ENCODE results near the gene FNIP2. TPM values are rescaled to one million over a fixed set of nuclear protein-coding genes. Genes with fewer than 3 reads are reported as not detected.
"Not testable (repeated sequence)": the region's sequence is repeated elsewhere in the genome, so short reads cannot be mapped to it uniquely, and the experiment has no call there.

FNIP2 gene
- total RNA-seq, 1 donor from 2014 or later = 36.5 TPM

DNA sequence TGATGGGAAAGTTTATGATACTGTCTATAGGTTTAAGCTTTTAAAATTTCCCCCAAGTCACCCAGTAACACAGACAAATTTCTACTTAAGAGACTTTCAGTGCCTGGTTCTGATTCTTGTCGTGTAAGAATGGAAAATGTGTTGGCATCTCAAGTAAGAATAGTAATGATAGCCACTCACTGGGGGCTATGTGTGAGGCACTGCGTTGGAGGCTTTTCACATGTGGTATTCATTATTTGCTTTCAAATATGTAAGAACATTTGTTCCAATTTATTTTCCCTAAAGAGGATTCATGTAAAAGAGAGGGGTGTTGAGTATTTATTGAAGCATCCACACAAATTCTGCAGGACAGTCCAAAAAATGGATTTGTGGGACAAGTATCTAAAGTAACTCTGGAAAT lies 143.6 kb downstream of the FNIP2 start:
- Mint-ChIP-seq H3K9me3 (no peaks in the 10 kb centered on the region), H3K27me3 (no peaks in the 10 kb centered on the region), H3K4me1 (ENCODE audit: unreplicated experiment) (peaks cover 24% of the 10 kb centered on the region), H3K4me3 (no peak overlapping the region), H3K27ac (no peak overlapping the region), H3K36me3 (no peaks in the 10 kb centered on the region)
- no peak for DNase-seq (ENCODE audit: extremely low spot score, unreplicated experiment)
- TF ChIP-seq, protein P1, sequence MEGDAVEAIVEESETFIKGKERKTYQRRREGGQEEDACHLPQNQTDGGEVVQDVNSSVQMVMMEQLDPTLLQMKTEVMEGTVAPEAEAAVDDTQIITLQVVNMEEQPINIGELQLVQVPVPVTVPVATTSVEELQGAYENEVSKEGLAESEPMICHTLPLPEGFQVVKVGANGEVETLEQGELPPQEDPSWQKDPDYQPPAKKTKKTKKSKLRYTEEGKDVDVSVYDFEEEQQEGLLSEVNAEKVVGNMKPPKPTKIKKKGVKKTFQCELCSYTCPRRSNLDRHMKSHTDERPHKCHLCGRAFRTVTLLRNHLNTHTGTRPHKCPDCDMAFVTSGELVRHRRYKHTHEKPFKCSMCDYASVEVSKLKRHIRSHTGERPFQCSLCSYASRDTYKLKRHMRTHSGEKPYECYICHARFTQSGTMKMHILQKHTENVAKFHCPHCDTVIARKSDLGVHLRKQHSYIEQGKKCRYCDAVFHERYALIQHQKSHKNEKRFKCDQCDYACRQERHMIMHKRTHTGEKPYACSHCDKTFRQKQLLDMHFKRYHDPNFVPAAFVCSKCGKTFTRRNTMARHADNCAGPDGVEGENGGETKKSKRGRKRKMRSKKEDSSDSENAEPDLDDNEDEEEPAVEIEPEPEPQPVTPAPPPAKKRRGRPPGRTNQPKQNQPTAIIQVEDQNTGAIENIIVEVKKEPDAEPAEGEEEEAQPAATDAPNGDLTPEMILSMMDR (conservative IDR thresholded peaks at IDR 0.05) = no peak

DNA sequence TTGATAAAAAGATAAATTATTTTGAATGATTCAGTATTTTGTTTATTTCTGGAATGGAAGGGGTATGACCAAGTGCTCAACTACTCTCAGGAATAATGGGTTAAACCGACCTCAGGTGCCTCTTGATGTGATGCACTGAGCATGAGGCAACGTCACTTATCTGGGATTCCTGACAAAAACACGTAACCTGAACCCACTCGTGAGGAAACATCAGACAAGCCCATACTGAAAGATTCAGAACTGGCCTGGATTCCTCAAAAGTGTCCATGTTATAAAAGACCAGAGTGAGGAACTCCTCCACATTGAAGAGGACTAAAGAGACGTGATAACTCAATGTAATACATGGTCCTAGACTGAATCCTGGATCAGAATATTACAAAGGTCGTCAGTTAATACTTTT lies 144.0 kb downstream of the FNIP2 start:
- Mint-ChIP-seq H3K27ac (no peak overlapping the region), H3K36me3 (no peaks in the 10 kb centered on the region), H3K4me1 (ENCODE audit: unreplicated experiment) (peaks cover 24% of the 10 kb centered on the region), H3K4me3 (no peak overlapping the region), H3K27me3 (no peaks in the 10 kb centered on the region), H3K9me3 (no peaks in the 10 kb centered on the region)
- no peak for DNase-seq (ENCODE audit: extremely low spot score, unreplicated experiment)
- TF ChIP-seq, protein P1 (conservative IDR thresholded peaks at IDR 0.05) = no peak

DNA sequence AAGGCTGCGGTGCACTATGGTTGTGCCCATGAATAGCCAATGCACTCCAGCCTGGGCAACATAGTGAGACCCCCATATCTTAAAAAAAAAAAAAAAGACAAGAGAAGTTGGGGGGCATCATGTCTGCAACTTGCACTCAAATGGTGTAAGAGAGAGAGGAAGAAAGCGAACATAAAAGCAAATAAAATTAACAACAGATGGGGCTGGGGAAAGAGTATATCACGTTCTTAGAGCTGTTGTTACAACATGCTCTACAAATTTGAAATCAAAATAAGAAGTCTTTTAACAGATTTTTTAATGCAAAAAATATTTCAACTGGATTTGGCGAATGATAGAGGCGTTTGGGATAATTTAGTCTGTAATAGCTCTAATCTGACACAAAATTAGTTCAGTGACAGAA lies 144.9 kb downstream of the FNIP2 start:
- Mint-ChIP-seq H3K27ac (no peak overlapping the region), H3K4me3 (no peak overlapping the region), H3K4me1 (ENCODE audit: unreplicated experiment) (peaks cover 24% of the 10 kb centered on the region), H3K36me3 (no peaks in the 10 kb centered on the region), H3K9me3 (no peaks in the 10 kb centered on the region), H3K27me3 (no peaks in the 10 kb centered on the region)
- DNase-seq (ENCODE audit: extremely low spot score, unreplicated experiment) = no peak
- TF ChIP-seq, protein P1 (conservative IDR thresholded peaks at IDR 0.05) = no peak

DNA sequence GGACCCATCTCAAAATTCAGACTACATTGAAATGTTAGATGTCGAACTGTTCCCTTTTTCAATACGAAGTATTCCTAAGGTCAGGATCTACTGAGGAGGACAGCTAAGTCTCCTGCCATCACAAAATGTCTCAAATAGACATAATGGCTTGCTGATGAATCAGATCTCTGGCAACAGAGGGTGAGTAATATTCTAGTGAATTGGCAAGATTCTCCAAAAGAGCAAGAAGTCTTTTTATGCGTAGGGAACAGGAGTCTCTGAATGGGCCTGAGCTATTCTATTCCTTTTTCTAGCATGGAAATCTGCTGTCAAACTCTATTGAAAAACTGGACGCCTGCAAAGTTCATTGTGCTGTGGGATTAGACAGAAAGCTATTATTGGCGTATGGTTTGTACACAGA lies 145.4 kb downstream of the FNIP2 start:
- TF ChIP-seq, protein P1 (conservative IDR thresholded peaks at IDR 0.05) = no peak
- no peak for DNase-seq (ENCODE audit: extremely low spot score, unreplicated experiment)
- H3K9me3 Mint-ChIP-seq = no peaks in the 10 kb centered on the region

DNA sequence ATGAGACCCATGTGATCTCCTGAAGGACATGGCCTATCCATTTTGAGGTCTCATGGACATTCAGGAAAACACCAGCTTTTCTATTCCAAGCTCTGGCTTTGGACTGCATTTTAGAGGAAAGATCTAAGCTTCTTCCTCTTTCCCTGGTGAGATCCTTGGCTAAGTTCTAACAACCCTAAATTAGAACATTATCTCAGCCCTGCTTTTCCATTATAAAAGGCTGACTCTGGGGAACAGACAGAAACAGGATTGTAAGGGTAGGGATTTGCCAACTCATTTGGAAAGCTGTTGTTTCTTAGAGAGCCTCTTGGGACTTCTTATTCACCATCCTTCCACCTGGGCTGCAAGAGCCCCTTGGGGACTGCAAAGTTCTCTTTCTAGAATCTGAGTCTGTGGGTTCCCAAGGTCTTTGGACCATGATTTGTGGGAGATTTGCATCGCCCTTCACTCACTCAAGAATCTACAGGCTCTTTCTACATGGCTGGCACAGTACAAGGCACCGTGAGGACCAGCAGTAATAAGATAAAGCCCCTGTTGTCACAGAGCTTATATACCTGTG lies 146.9 kb downstream of the FNIP2 start:
- Mint-ChIP-seq H3K4me1 (ENCODE audit: unreplicated experiment) (peaks cover 24% of the 10 kb centered on the region), H3K4me3 (no peak overlapping the region), H3K9me3 (peaks cover 7% of the 10 kb centered on the region), H3K27ac (no peak overlapping the region), H3K27me3 (no peaks in the 10 kb centered on the region), H3K36me3 (no peaks in the 10 kb centered on the region)
- TF ChIP-seq, protein P1 (conservative IDR thresholded peaks at IDR 0.05) = no peak
- no peak for DNase-seq (ENCODE audit: extremely low spot score, unreplicated experiment)

More for the DNA sequence above, 145.4 kb downstream of the FNIP2 start:
- no peak overlapping the region for H3K27ac Mint-ChIP-seq
- H3K36me3 Mint-ChIP-seq = no peaks in the 10 kb centered on the region
- H3K27me3 Mint-ChIP-seq = no peaks in the 10 kb centered on the region
- peaks cover 24% of the 10 kb centered on the region for H3K4me1 Mint-ChIP-seq (ENCODE audit: unreplicated experiment)
- H3K4me3 Mint-ChIP-seq = no peak overlapping the region

DNA sequence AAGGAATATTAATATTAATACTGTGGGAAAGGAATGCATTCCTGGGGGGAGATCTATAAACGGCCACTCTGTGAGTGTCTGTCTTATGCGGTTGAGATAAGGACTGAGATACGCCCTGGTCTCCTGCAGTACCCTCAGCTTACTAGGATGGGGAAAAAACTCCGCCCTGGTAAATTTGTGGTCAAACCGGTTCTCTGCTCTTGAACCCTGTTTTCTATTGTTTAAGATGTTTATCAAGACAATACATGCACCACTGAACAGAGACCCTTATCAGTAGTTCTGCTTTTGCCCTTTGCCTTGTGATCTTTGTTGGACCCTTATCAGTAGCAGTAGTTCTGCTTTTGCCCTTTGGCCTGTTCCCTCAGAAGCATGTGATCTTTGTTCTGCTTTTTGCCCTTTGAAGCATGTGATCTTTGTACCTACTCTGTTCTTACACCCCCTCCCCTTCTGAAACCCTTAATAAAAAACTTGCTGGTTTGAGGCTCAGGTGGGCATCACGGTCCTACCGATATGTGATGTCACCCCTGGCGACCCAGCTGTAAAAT lies 151.7 kb downstream of the FNIP2 start:
- not testable (repeated sequence) for H3K36me3 Mint-ChIP-seq; H3K27ac Mint-ChIP-seq; H3K4me3 Mint-ChIP-seq; H3K27me3 Mint-ChIP-seq; H3K4me1 Mint-ChIP-seq (ENCODE audit: unreplicated experiment); DNase-seq (ENCODE audit: extremely low spot score, unreplicated experiment)
- peaks cover 11% of the 10 kb centered on the region for H3K9me3 Mint-ChIP-seq

DNA sequence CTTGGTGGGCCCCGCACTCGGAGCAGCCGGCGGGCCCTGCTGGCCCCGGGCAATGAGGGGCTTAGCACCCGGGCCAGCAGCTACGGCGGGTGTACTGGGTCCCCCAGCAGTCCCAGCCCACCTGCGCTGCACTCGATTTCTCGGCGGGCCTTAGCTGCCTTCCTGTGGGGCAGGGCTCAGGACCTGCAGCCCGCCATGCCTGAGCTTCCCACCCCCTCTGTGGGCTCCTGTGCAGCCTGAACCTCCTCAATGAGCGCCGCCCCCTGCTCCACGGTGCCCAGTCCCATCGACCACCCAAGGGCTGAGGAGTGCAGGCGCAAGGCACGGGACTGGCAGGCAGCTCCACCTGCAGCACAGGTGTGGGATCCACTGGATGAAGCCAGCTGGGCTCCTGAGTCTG lies 158.9 kb downstream of the FNIP2 start:
- not testable (repeated sequence) for H3K4me1 Mint-ChIP-seq (ENCODE audit: unreplicated experiment); H3K36me3 Mint-ChIP-seq; H3K27me3 Mint-ChIP-seq; H3K9me3 Mint-ChIP-seq; H3K27ac Mint-ChIP-seq; DNase-seq (ENCODE audit: extremely low spot score, unreplicated experiment); H3K4me3 Mint-ChIP-seq

Measured in type B pancreatic cell (in vitro differentiated cells).